ENCODE measurements around the gene TAF13. TPM values are rescaled to one million over a fixed set of nuclear protein-coding genes. Genes with fewer than 3 reads are reported as not detected.
A peak's percentile ranks its signal among the peaks of the same experiment; 100 is the strongest.

Gene TAF13
- total and polyA plus RNA-seq, 8 donors, result 7.2 to 18.8 (median 11.9) TPM

- Histone ChIP-seq H3K4me3 (peak overlapping the region in 3 of 4 donors; percentile 40 to 63 (median 58)), H3K4me1 (peaks cover 7 to 19% (median 7%) of the 10 kb centered on the region in 3 donors), H3K36me3 (no peaks in the 10 kb centered on the region), H3K27me3 (no peaks in the 10 kb centered on the region), H3K9me3 (no peaks in the 10 kb centered on the region), H3K27ac (peak overlapping the region; percentile 42 to 81 (median 66))
- DNase-seq, result no peak
- intact Hi-C loops (cut with DNase I), result no loop called here
- ATAC-seq, result peak in 2 of 4 donors; percentile 1 to 2
- TF ChIP-seq CTCF (IDR thresholded peaks at IDR 0.05), result no peak
- no peak for FAIRE-seq
- 26 to 43% methylated on average over 2 of the region's 2 CpGs for WGBS, 2 donors
Measured at GRCh38 chr1:109115685-109116084, 39.9 kb upstream of the TAF13 start.

DNA sequence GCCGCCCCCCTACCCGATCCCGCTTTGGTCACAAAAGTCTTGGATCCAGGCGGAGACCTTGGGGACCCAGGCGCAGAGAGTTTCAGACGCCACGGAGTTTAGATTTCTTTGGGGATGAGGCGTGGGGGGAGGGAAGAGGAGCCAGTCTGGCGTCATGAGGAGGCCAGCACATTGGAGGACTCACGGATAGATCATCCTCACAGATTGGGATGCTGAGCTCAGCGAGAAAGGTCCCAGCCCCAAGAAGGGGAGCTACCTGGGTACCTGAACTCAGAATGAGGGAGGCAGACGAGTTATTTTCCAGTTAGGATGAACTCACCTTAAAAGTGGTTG, 38.5 kb upstream of the TAF13 start:
- 8 to 9% methylated on average over 12 of the region's 12 CpGs for WGBS, 2 donors
- Histone ChIP-seq H3K36me3 (no peaks in the 10 kb centered on the region), H3K27me3 (no peaks in the 10 kb centered on the region), H3K27ac (peak overlapping the region; percentile 36 to 81 (median 66)), H3K9me3 (no peaks in the 10 kb centered on the region), H3K4me1 (peaks cover 7 to 19% (median 7%) of the 10 kb centered on the region in 3 donors), H3K4me3 (peak overlapping the region; percentile 35 to 63 (median 49))
- FAIRE-seq, result no peak
- ATAC-seq, result peak in 3 of 4 donors; percentile 23 to 26 (median 24)
- TF ChIP-seq CTCF (IDR thresholded peaks at IDR 0.05), result no peak
- peak in 1 of 6 donors; percentile 30 for DNase-seq
- intact Hi-C loops (cut with DNase I), result no loop called here

GRCh38 chr1:109113590-109114341, 38.0 kb upstream of the TAF13 start, which contains the start of gene ELAPOR1:
Gene ELAPOR1, plus strand, starts transcription at chr1:109114115. Its CDS starts 69 bp downstream, at chr1:109114184.
- peak within 1 kb of the TSS; percentile 42 to 81 (median 66) for H3K27ac ChIP-seq
- no peak for FAIRE-seq
- H3K9me3 ChIP-seq, result no peaks in the 10 kb centered on the region
- DNase-seq, result peak; percentile 68 to 87 (median 76)
- H3K36me3 ChIP-seq, result no peaks in the 10 kb centered on the region
- 3 to 5% methylated on average over 46 to 56 of the region's 56 CpGs for WGBS, 2 donors
- peak within 1 kb of the TSS; percentile 35 to 63 (median 49) for H3K4me3 ChIP-seq
- no peaks in the 10 kb centered on the region for H3K27me3 ChIP-seq
- no peak for TF ChIP-seq CTCF (IDR thresholded peaks at IDR 0.05)
- peaks cover 5 to 19% (median 7%) of the 10 kb centered on the region in 3 donors for H3K4me1 ChIP-seq
- intact Hi-C loops (cut with DNase I), result no loop called here
- ATAC-seq, result peak; percentile 56 to 74 (median 69)

DNA sequence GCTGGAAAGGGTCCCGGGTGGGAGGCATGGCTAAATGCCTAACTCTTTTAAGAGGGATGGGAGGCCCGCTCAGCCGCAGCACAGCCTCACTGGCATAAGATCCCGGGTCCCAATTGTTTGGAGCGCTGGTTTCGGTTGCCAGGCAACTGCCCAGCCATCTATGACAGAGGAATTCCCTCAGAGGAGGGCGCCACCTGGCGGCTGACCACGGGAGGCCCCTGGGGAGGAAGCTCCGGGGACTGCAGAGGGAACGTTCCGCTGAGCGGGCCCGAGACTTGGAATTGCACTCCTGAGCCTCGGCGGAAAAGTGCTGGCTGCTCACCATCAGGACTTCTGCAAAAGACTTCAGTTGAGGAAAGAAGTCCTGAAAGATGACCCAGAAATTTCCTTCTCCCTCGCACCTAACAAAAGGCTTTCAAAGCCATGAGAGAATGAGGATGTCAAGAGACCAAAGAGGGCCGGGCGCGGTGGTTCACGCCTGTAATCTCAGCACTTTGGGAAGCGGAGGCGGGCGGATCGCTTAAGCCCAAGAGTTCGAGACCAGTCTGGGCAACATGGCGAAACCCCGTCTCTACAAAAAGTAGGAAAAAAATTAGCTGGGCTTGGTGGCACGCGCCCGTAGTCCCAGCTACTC, 37.0 kb upstream of the TAF13 start:
- no peak overlapping the region for H3K27ac ChIP-seq
- intact Hi-C loops (cut with DNase I), result no loop called here

More for the DNA sequence above, 37.0 kb upstream of the TAF13 start:
- Histone ChIP-seq H3K4me3 (no peak overlapping the region), H3K4me1 (peaks cover 0 to 17% (median 7%) of the 10 kb centered on the region in 3 donors), H3K9me3 (no peaks in the 10 kb centered on the region), H3K27me3 (no peaks in the 10 kb centered on the region), H3K36me3 (no peaks in the 10 kb centered on the region)
- TF ChIP-seq CTCF (IDR thresholded peaks at IDR 0.05), result peak; percentile 97 to 99 (median 98)
- DNase-seq, result peak; percentile 86 to 99 (median 93)
- 19 to 33% methylated on average over 31 of the region's 31 CpGs for WGBS, 2 donors
- ATAC-seq, result peak; percentile 74 to 83 (median 76)
- FAIRE-seq, result no peak
